ENCODE data around the gene AMDHD2.

AMDHD2 gene

GRCh38 chr16:2489581-2489980 lies 30.6 kb upstream of the AMDHD2 start:
- H3K4me1 ChIP-seq, result peaks cover 0 to 28% (median 0%) of the 10 kb centered on the region in 4 donors
- H3K36me3 ChIP-seq, result no peaks in the 10 kb centered on the region
- no peak overlapping the region for H3K4me3 ChIP-seq
- intact Hi-C loops (cut with DNase I; ENCODE audit: low total_unique reads), result no loop called here
- no peaks in the 10 kb centered on the region for H3K9me3 ChIP-seq
- H3K27ac ChIP-seq, result no peak overlapping the region
- no peak for DNase-seq
- no peaks in the 10 kb centered on the region for H3K27me3 ChIP-seq
- no peak for TF ChIP-seq CTCF (IDR thresholded peaks at IDR 0.05)

GRCh38 chr16:2490190-2491105 lies 29.7 kb upstream of the AMDHD2 start:
- Histone ChIP-seq H3K4me3 (no peak overlapping the region), H3K36me3 (no peaks in the 10 kb centered on the region), H3K27ac (no peak overlapping the region), H3K9me3 (no peaks in the 10 kb centered on the region), H3K4me1 (peaks cover 0 to 22% (median 0%) of the 10 kb centered on the region in 4 donors), H3K27me3 (no peaks in the 10 kb centered on the region)
- DNase-seq, result no peak
- TF ChIP-seq CTCF (IDR thresholded peaks at IDR 0.05), result no peak
- intact Hi-C loops (cut with DNase I; ENCODE audit: low total_unique reads), result no loop called here

GRCh38 chr16:2492292-2492691 lies 27.9 kb upstream of the AMDHD2 start:
- Histone ChIP-seq H3K36me3 (peaks cover 0 to 13% (median 4%) of the 10 kb centered on the region in 3 donors), H3K9me3 (no peaks in the 10 kb centered on the region), H3K4me1 (peaks cover 0 to 20% (median 3%) of the 10 kb centered on the region in 4 donors), H3K4me3 (no peak overlapping the region), H3K27ac (no peak overlapping the region), H3K27me3 (no peaks in the 10 kb centered on the region)
- intact Hi-C loops (cut with DNase I; ENCODE audit: low total_unique reads), result no loop called here
- no peak for TF ChIP-seq CTCF (IDR thresholded peaks at IDR 0.05)
- DNase-seq, result no peak

- peaks cover 0 to 25% (median 11%) of the 10 kb centered on the region in 4 donors for H3K4me1 ChIP-seq
- DNase-seq, result no peak
- H3K4me3 ChIP-seq, result no peak overlapping the region
- no peaks in the 10 kb centered on the region for H3K27me3 ChIP-seq
- no peak overlapping the region for H3K27ac ChIP-seq
- H3K9me3 ChIP-seq, result no peaks in the 10 kb centered on the region
- peaks cover 0 to 20% (median 4%) of the 10 kb centered on the region in 3 donors for H3K36me3 ChIP-seq
- intact Hi-C loops (cut with DNase I; ENCODE audit: low total_unique reads), result no loop called here
- no peak for TF ChIP-seq CTCF (IDR thresholded peaks at IDR 0.05)
These were observed 26.6 kb upstream of the AMDHD2 start for GRCh38 chr16:2493605-2494004.

GRCh38 chr16:2494616-2495015 lies 25.6 kb upstream of the AMDHD2 start:
- Histone ChIP-seq H3K27ac (no peak overlapping the region), H3K4me1 (peaks cover 0 to 35% (median 11%) of the 10 kb centered on the region in 4 donors), H3K4me3 (no peak overlapping the region), H3K9me3 (no peaks in the 10 kb centered on the region), H3K27me3 (no peaks in the 10 kb centered on the region), H3K36me3 (peaks cover 0 to 22% (median 4%) of the 10 kb centered on the region in 3 donors)
- intact Hi-C loops (cut with DNase I; ENCODE audit: low total_unique reads), result no loop called here
- no peak for TF ChIP-seq CTCF (IDR thresholded peaks at IDR 0.05)
- no peak for DNase-seq
